ENCODE data around the gene ZNF205.
"Not testable (repeated sequence)": the region's sequence is repeated elsewhere in the genome, so short reads cannot be mapped to it uniquely, and the experiment has no call there.

Gene ZNF205

GRCh38 chr16:3112058-3112880, at the start of gene ZNF205:
Gene ZNF205 (plus strand): TSS chr16:3112586. CDS start chr16:3113431, 845 bp downstream.
- H3K4me3 ChIP-seq (ENCODE audit: low read depth, low read length), result peak within 1 kb of the TSS; percentile 48
- no peak for TF ChIP-seq CTCF (IDR thresholded peaks at IDR 0.05; ENCODE audit: borderline replicate concordance, insufficient read depth, low read depth, low read length)

DNA sequence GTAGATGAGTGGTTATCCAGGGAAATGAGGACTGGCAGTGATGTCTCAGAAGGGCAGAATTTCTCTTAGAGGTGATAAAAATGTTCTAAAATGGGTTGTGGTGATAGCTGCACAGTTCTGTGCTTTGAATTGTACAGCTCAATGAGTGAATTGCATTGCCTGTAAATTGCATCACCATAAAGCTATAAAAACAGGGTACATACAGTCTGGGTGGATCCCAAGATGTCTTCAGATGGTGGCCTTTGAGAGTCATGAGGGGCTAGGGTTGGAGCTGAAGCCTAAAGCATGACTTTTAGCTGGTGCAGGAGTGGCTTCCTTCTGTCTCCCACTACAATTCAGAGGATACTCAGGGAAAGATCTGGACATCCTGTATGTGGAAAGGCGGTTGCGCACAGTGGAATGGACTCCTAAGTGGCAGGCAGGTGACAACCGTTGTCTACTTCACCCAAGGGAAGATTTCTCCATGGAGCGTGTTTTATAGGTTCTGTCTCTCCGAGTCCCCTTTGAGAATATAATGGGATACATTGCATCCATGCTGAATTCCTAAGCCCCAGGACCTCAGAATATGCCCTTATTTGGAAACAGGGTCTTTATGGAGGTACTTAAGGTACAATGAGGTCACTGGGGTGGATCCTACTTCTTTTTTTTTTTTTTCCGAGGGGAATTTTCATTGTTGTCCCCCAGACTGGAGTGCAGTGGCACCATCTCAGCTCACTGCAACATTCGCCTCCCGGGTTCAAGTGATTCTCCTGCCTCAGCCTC, 48.6 kb upstream of the ZNF205 start:
- no peak for TF ChIP-seq CTCF (IDR thresholded peaks at IDR 0.05; ENCODE audit: borderline replicate concordance, insufficient read depth, low read depth, low read length)
- H3K4me3 ChIP-seq (ENCODE audit: low read depth, low read length), result no peak overlapping the region

GRCh38 chr16:3065069-3065741, 47.2 kb upstream of the ZNF205 start, which contains the start of gene IL32:
Gene IL32 (plus strand): TSS chr16:3065640. CDS start chr16:3065812, 172 bp downstream.
- TF ChIP-seq CTCF (IDR thresholded peaks at IDR 0.05; ENCODE audit: borderline replicate concordance, insufficient read depth, low read depth, low read length), result no peak
- peak within 1 kb of the TSS; percentile 53 for H3K4me3 ChIP-seq (ENCODE audit: low read depth, low read length)

DNA sequence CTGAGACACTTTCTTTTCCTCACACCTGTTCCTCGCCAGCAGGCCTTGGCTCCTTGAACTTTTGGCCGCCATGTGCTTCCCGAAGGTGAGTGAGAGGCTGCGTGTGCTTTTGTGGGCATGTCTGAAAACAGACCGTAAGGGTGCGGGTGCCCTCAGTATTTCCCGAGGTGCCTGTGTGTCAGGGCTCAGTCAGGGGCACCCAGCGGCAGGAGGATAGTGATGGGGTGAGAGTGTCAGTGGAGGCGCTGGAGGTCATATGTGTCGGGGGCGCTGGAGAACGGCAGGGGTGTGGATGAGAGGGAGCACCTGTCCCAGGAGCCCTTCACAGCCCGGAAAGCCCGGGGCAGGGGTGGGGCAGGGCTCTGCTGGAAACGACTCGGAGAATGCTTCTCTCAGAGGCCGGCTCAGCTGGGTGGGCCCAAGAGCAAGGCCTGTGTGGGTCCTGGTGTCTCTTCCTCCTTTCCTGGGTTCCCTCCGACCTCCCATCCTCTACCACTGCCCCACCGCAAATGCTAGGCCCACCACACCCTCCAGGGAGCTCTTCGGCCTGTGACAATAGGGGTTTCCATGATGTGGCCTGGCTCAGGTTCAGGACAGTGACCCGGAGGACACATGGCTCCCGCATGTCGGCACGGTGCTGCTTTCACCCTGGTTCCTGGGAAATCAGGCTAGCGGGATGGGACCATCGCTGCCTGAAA, 46.5 kb upstream of the ZNF205 start:
- no peak for TF ChIP-seq CTCF (IDR thresholded peaks at IDR 0.05; ENCODE audit: borderline replicate concordance, insufficient read depth, low read depth, low read length)
- peak overlapping the region; percentile 53 for H3K4me3 ChIP-seq (ENCODE audit: low read depth, low read length)

GRCh38 chr16:3066440-3066748, 46.0 kb upstream of the ZNF205 start:
- TF ChIP-seq CTCF (IDR thresholded peaks at IDR 0.05; ENCODE audit: borderline replicate concordance, insufficient read depth, low read depth, low read length), result no peak
- peak overlapping the region; percentile 53 for H3K4me3 ChIP-seq (ENCODE audit: low read depth, low read length)

GRCh38 chr16:3068487-3068886, 43.9 kb upstream of the ZNF205 start:
- no peak for TF ChIP-seq CTCF (IDR thresholded peaks at IDR 0.05; ENCODE audit: borderline replicate concordance, insufficient read depth, low read depth, low read length)
- H3K4me3 ChIP-seq (ENCODE audit: low read depth, low read length), result no peak overlapping the region

- not testable (repeated sequence) for H3K4me3 ChIP-seq (ENCODE audit: low read depth, low read length)
These were observed 43.2 kb upstream of the ZNF205 start for GRCh38 chr16:3069146-3069545.

Measured in GM12875 (cell line).